Mesodermal cell (in vitro differentiated cells): ENCODE data around the gene CHAC1.

Source experiments
- H3K27ac ChIP-seq: 2 replicates; pipeline ENCODE4 v1.7.0; 2013; ENCODE audit warnings: mild to moderate bottlenecking, low read depth, low read length, moderate library complexity; ENCODE audit not compliant: severe bottlenecking
- H3K36me3 ChIP-seq: 2 replicates; pipeline ENCODE4 v1.7.1; 2013; ENCODE audit warnings: mild to moderate bottlenecking, low read length, moderate library complexity; ENCODE audit not compliant: control insufficient read depth, insufficient read depth
- H3K4me1 ChIP-seq: one replicate; pipeline ENCODE4 v1.7.1; 2013; ENCODE audit warnings: mild to moderate bottlenecking, low read length; ENCODE audit not compliant: insufficient read depth, control insufficient read depth, poor library complexity, severe bottlenecking
- H3K4me3 ChIP-seq: 2 replicates; pipeline ENCODE4 v1.7.0; 2013; ENCODE audit warnings: low read length, control low read depth, mild to moderate bottlenecking; ENCODE audit not compliant: insufficient read depth, poor library complexity, severe bottlenecking; ENCODE audit errors: extremely low read depth
- H3K9me3 ChIP-seq: 2 replicates; pipeline ENCODE4 v1.7.1; 2013; ENCODE audit warnings: mild to moderate bottlenecking, low read length, moderate library complexity; ENCODE audit not compliant: control insufficient read depth
- WGBS, 2 experiments: methylation state at CpG; one replicate each; pipeline ENCODE4 v1.1.5; 2013; ENCODE audit warnings: missing lambda C conversion rate in 2 of 2; ENCODE audit not compliant: insufficient coverage in 2 of 2; 5-methylcytosine and 5-hydroxymethylcytosine counted together

Gene CHAC1

DNA sequence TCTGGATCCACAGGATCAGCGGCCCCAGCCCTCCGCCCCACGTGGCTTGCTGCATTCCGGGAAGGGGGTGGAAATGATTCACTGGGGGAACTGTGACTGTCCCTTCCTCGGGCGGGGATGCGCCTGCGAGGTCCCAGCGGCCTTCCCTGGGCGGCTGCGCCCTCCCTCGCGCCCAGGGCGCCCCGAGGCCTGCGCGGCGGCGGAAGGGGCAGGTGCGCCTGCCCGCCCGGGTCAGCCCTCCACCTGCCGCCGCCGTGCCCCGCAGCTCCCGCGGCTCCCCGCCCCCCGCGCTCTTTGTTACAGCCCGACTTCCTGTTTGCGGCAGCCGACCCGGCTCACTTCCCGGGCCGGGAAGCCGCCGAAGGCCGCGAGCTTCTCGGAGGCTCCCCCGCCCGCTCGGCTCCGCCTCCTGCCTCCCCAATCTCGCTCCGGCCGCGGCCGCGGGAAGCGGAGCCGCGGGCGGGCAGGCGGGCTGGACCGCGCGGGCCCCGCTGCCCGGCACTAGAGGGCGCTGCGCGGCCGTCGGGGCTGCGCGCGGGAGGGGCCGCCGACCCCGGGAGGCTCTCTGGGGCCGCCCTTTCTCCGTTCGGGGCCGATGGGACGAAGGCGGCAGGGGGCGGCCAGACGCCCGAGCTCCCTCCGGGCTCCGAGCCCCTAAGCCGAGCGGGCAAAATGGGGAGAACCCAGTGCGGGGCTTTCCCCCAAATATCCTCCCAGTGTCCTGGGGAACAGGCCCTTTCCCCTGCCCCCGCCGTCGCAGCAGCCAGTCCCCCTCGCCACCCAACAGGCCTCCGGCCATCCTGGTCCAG, 11.5 kb upstream of the CHAC1 start:
- H3K9me3 ChIP-seq: no peaks in the 10 kb centered on the region
- peak overlapping the region; percentile 88 for H3K27ac ChIP-seq
- H3K36me3 ChIP-seq: no peaks in the 10 kb centered on the region
- peaks cover 17% of the 10 kb centered on the region for H3K4me1 ChIP-seq
- 1% methylated on average over 59 to 66 of the region's 92 CpGs for WGBS, 2 experiments
- peak overlapping the region; percentile 37 for H3K4me3 ChIP-seq

- peaks cover 17% of the 10 kb centered on the region for H3K4me1 ChIP-seq
- no peaks in the 10 kb centered on the region for H3K36me3 ChIP-seq
- 56 to 62% methylated on average over 8 to 11 of the region's 15 CpGs for WGBS, 2 experiments
- H3K4me3 ChIP-seq: peak overlapping the region; percentile 37
- H3K27ac ChIP-seq: no peak overlapping the region
- no peaks in the 10 kb centered on the region for H3K9me3 ChIP-seq
Observed at GRCh38 chr15:40942337-40942854, 10.9 kb upstream of the CHAC1 start.

DNA sequence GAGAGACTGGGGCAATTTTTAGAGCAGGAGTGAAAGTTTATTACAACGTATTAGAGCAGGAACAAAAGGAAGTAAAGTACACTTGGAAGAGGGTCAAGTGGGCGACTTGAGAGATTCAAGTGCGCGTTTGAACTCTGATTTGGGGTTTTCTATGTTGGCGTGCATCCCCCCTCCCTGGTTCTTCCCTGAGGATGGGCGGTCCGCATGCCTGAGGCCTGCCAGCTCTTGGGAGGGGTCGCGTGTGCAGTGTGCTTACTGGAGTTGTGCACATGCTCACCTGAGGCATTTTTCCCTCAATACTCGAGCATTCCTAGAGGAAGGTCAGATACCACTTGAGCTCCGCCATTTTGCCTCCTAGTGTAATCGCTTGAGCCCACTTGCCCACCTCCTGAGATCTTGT, 10.4 kb upstream of the CHAC1 start:
- H3K36me3 ChIP-seq: no peaks in the 10 kb centered on the region
- WGBS, 2 experiments: 89 to 93% methylated on average over 10 to 12 of the region's 12 CpGs
- H3K4me3 ChIP-seq: no peak overlapping the region
- no peaks in the 10 kb centered on the region for H3K9me3 ChIP-seq
- H3K4me1 ChIP-seq: peaks cover 17% of the 10 kb centered on the region
- no peak overlapping the region for H3K27ac ChIP-seq

DNA sequence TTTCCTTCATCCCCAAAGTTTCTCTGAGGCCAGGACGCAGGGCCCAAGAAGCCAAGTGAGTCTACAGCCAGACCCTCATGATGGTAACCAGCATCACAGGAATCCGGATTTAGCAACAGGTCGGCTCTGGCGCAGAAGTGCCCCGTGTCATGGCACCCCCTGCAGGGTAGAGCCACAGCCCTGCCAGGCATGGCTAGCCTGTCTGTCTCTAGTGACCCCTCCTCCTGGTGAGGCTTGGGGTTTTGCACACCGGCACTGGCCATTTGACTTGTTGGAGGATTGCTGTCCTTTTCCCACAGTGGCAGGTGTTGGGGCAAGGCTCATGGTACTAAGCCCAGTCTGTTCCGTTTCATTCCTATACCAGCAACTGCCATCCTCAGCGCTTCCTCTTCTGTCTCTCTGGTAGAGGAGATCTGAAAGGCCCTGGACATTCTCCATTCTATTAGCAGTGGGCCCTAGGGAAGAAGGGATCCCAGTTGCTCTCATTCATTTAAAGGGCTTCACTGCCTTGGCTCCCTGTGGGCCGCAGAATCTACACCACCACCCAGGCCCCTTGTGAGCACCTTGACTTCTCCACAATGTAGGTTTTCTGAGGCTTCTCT, 9.4 kb upstream of the CHAC1 start:
- Histone ChIP-seq H3K4me1 (peaks cover 17% of the 10 kb centered on the region), H3K4me3 (no peak overlapping the region), H3K27ac (no peak overlapping the region), H3K9me3 (no peaks in the 10 kb centered on the region), H3K36me3 (no peaks in the 10 kb centered on the region)
- WGBS, 2 experiments: 89 to 94% methylated on average over 6 to 8 of the region's 9 CpGs

DNA sequence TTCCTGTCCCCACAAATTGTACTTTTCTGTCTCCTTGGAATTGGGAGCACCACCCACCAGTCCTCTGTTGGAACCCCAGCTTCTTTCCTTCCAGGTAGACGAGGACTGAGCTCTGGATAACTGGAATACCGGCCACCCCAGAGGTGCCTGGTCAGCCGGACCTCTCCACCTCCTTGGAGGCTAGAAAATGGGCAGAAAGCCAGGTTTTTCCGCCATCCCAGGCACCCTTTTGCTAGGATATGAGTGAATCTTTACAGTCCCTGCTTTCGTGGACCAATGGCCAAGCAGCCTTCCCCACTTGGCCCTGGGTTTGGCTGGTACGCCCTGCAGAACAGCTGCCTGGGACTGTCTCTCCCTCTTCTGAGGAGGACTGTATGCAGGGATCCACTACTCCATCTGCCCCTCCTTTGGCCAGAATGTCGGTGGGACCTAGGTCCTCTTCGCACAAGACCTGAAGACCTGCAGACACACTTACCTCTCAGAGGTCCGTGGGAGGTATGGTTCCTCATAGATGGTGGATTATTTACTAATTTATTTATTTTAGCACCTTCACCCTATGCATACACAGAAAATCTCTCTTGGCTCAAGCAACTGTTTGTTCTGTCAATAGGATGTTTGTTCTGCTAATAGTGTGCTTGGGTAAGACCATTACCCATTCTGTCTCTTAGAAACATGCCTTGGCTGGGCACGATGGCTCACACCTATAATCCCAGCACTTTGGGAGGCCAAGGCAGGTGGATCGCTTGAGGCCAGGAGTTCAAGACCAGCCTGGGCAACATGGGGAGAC, 8.6 kb upstream of the CHAC1 start:
- Histone ChIP-seq H3K36me3 (no peaks in the 10 kb centered on the region), H3K4me3 (no peak overlapping the region), H3K9me3 (no peaks in the 10 kb centered on the region), H3K4me1 (peaks cover 17% of the 10 kb centered on the region), H3K27ac (no peak overlapping the region)
- WGBS, 2 experiments: 94% methylated on average over 5 to 7 of the region's 11 CpGs

DNA sequence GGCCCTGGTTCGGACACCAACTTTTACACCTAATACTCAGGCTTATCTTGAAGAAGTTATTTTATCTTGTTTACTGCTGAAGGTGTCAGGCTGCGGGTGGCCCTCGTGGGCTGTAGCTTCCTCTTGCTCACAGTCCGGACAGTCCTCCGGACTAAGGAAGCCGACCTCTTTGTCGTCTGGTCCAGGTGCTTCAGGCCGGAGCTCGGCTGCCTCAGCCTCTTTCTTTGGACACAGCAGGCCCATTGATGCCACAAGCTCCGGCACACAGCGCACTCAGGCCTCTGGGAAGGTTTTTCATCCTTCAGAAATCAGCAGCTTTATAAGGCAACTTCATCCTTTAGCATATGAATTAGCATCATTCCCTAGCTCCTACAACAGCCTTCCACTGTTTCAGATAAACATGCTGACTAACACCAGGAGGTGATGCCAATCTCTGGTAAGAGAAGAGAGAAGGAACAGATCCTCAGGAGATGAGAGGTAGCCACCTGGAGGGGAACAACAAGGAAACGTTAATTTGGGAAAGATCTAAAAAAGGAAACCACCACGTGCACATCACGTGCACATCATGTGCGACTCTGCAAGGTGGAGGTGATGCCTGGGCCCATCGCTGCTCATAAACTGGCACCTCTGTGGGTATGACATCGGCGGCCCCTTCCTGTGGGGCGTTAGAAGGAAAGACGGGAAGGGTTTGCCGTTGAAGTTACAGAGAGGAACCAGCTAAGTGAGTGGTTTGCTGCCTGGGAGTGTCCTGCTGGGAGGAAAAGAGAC, 4.4 kb upstream of the CHAC1 start:
- H3K4me3 ChIP-seq: no peak overlapping the region
- WGBS, 2 experiments: 81 to 84% methylated on average over 19 of the region's 21 CpGs
- H3K36me3 ChIP-seq: no peaks in the 10 kb centered on the region
- H3K27ac ChIP-seq: no peak overlapping the region
- no peaks in the 10 kb centered on the region for H3K9me3 ChIP-seq
- H3K4me1 ChIP-seq: no peaks in the 10 kb centered on the region

- Histone ChIP-seq H3K9me3 (no peaks in the 10 kb centered on the region), H3K36me3 (peaks cover under 1% of the 10 kb centered on the region), H3K4me3 (no peak overlapping the region), H3K27ac (no peak overlapping the region), H3K4me1 (no peaks in the 10 kb centered on the region)
- WGBS, 2 experiments: 76 to 80% methylated on average over 5 to 7 of the region's 7 CpGs
Observed at GRCh38 chr15:40949756-40950207, 3.5 kb upstream of the CHAC1 start.

DNA sequence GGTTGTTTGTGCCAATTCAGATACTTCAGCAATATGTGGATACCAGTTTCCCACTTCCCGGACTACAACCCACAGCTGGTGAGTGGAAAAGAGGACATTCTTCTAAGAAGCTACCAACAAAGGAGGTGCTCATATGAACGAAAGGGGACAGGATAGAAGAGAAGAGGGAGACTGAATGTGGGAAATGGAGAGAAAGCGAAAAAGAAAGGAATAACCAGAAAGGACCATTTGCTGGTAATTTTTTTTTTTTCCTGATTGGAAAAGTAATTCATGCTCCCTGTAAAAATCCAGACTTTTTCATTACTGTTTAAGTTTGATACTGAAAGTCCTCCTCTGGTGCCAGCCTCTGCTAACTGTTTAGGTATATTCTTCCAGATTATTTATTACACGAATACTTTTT, 1.5 kb upstream of the CHAC1 start:
- Histone ChIP-seq H3K27ac (no peak overlapping the region), H3K4me3 (no peak overlapping the region), H3K4me1 (no peaks in the 10 kb centered on the region), H3K36me3 (peaks cover 20% of the 10 kb centered on the region), H3K9me3 (no peaks in the 10 kb centered on the region)
- WGBS, 2 experiments: 96 to 100% methylated on average over 1 to 3 of the region's 4 CpGs

DNA sequence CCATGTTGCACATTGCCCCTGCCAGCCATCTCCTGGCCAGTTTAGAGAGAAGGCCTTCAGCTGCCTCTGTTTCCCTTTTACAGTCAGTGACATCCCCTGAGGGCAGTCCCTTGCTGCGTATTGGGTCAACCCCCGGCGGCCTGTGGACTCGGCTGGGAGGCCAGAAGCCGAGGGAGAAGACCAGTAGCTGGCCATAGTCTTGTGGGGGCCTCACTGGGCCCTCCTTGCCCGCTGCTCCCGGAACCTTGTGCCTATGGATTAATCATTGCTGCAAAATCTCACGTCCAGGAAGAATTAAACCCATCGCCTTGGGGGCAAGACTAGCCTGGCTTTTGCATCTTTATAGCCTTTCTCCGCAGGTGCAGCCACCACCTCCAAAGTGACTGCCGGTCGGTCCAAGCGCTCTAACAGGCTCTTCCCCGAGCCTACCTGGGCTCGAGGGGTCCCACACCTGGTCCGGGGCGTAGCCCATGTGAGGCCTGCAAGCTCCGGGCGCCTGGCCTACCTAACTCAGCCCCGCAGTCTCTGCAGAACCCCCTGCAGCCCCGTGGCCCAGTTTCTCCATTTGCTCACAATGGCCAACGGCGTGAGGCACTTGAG, 870 bp upstream of the CHAC1 start:
- Histone ChIP-seq H3K9me3 (no peaks in the 10 kb centered on the region), H3K36me3 (peaks cover 24% of the 10 kb centered on the region), H3K4me3 (peak overlapping the region; percentile 75), H3K27ac (peak overlapping the region; percentile 97), H3K4me1 (no peaks in the 10 kb centered on the region)
- WGBS, 2 experiments: 42% methylated on average over 23 of the region's 23 CpGs

DNA sequence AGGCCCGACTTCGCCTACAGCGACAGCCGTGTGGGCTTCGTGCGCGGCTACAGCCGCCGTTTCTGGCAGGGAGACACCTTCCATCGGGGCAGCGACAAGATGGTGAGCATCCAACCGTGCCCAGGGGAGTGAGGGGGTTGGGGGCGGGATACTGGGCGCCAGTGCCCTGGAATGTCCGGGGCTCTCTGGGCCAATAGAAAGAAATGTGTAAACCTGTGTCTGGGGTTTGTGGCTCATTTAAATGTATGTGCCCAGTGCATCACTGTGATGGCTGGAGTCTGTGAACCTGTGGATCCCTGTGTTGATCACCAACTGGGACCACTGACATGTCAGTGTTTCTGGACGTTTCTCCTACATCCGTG, 423 bp downstream of the CHAC1 start:
- Histone ChIP-seq H3K36me3 (peaks cover 24% of the 10 kb centered on the region), H3K27ac (peak overlapping the region; percentile 97), H3K9me3 (no peaks in the 10 kb centered on the region), H3K4me1 (no peaks in the 10 kb centered on the region), H3K4me3 (peak overlapping the region; percentile 75)
- 4 to 5% methylated on average over 10 to 17 of the region's 17 CpGs for WGBS, 2 experiments
